ENCODE measurements around the gene MKNK1.

MKNK1 gene

DNA sequence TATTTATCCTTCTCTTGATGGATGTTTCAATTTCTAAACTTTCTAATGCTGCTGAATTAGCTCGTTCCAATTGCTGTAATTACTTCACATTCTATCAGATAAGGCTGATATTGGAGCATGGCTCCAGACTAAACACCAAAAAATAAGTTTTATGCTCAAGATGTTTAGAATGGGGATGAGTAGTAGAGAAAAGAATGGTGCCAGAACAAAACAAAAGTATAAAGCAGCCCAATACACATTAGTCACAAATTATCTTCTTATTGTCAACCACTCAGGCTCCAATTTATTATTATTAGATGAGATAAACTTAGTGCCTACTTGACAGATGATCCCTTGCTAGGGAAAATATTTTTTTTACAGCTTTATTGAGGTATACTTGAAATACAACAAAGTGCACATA, 42.3 kb upstream of the MKNK1 start:
- peaks cover 45% of the 10 kb centered on the region for H3K36me3 ChIP-seq (ENCODE audit: insufficient read depth, low read length)
- peaks cover 7% of the 10 kb centered on the region for H3K9me3 ChIP-seq (ENCODE audit: low read depth, low read length)
- DNase-seq (ENCODE audit: low read depth, low spot score): no peak
- H3K27ac ChIP-seq: no peak overlapping the region
- no peak overlapping the region for H3K9ac ChIP-seq (ENCODE audit: insufficient read length)
- TF ChIP-seq EZH2 (IDR thresholded peaks at IDR 0.05) (no peak), FOXP2 (optimal IDR thresholded peaks at IDR 0.05; ENCODE audit: control extremely low read depth, extremely low read length, insufficient read depth) (no peak)
- H3K4me3 ChIP-seq: no peak overlapping the region

DNA sequence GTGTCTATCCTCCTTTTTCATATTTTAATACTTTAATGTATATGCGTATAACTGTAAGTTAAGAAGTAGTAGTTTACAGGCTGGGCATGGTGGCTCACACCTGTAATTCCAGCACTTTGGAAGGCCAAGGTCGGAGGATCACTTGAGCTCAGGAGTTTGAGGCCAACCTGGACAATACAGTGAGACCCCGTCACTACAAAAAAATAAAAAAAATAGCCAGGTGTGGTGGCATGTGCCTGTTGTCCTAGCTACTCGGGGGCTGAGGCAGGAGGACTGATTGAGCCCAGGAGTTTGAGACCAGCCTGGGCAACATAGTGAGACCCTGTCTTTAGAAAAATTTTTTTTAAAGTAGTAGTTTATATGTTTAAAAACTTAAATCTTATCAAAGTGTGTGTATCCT, 41.7 kb upstream of the MKNK1 start:
- H3K9me3 ChIP-seq (ENCODE audit: low read depth, low read length): peaks cover 7% of the 10 kb centered on the region
- no peak for DNase-seq (ENCODE audit: low read depth, low spot score)

DNA sequence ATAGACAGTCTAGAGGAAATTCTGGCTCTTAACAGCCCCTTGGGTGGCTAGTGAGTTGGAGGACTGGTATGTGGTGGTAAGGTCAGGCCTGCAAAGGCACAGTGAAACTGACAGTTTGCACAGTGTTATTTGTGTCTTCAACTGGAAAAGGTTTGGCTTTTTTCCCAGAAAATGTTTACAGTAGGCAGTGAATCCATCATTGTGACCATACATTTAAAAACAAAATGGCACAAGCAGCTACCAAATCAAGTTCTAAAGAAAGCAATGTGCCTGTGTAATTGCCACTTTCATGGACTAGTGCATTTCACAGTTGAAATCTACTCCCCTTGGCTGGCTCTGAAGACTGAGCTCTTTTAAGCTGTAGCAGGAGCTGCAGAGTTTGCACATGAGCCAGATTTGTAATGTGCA, 39.3 kb upstream of the MKNK1 start:
- Histone ChIP-seq H3K27ac (peak overlapping the region; percentile 20; the same call in 1 of the 2 replicates), H3K9me3 (ENCODE audit: low read depth, low read length) (no peaks in the 10 kb centered on the region), H3K9ac (ENCODE audit: insufficient read length) (no peak overlapping the region), H3K36me3 (ENCODE audit: insufficient read depth, low read length) (peaks cover 21% of the 10 kb centered on the region), H3K4me3 (no peak overlapping the region)
- no peak for TF ChIP-seq POLR2AphosphoS5 (IDR thresholded peaks at IDR 0.05; ENCODE audit: borderline replicate concordance, low read depth, low read length)
- no peak for TF ChIP-seq EZH2 (IDR thresholded peaks at IDR 0.05)
- TF ChIP-seq FOXP2 (optimal IDR thresholded peaks at IDR 0.05; ENCODE audit: control extremely low read depth, extremely low read length, insufficient read depth): no peak
- DNase-seq (ENCODE audit: low read depth, low spot score): no peak

More for the DNA sequence above, 41.7 kb upstream of the MKNK1 start:
- Histone ChIP-seq H3K36me3 (ENCODE audit: insufficient read depth, low read length) (peaks cover 45% of the 10 kb centered on the region), H3K27ac (no peak overlapping the region), H3K4me3 (no peak overlapping the region), H3K9ac (ENCODE audit: insufficient read length) (no peak overlapping the region)
- no peak for TF ChIP-seq EZH2 (IDR thresholded peaks at IDR 0.05)
- no peak for TF ChIP-seq FOXP2 (optimal IDR thresholded peaks at IDR 0.05; ENCODE audit: control extremely low read depth, extremely low read length, insufficient read depth)
- no peak for TF ChIP-seq POLR2AphosphoS5 (IDR thresholded peaks at IDR 0.05; ENCODE audit: borderline replicate concordance, low read depth, low read length)

DNA sequence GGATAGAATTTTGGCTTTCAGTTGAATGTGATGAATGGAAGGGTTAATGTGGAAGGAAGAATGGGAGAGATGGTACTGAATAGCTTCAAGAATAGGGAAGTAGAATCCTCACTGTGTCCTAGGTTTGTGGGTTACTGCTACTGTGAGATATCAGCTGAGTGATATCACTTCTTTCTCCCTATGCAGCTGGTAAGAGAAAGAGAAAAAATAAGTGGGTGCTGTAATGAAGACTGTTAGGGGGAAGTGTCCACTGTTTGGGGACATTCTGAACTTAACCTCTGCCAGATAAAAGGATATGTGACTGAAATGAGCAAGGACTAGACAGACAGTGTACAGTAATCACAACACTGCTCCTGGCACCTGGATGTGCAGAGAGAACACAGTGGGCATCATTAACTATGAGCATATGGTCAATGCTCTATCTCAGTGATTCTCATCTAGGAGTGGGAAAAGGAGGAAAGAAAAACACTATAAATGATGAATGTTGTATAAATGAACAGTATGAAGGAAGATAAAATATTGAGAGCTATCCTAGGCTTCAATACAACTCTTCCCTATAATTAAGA, 38.1 kb upstream of the MKNK1 start:
- peaks cover 11% of the 10 kb centered on the region for H3K36me3 ChIP-seq (ENCODE audit: insufficient read depth, low read length)
- DNase-seq (ENCODE audit: low read depth, low spot score): no peak
- no peaks in the 10 kb centered on the region for H3K9me3 ChIP-seq (ENCODE audit: low read depth, low read length)
- no peak overlapping the region for H3K9ac ChIP-seq (ENCODE audit: insufficient read length)
- H3K27ac ChIP-seq: no peak overlapping the region
- H3K4me3 ChIP-seq: no peak overlapping the region
- no peak for TF ChIP-seq FOXP2 (optimal IDR thresholded peaks at IDR 0.05; ENCODE audit: control extremely low read depth, extremely low read length, insufficient read depth)
- TF ChIP-seq EZH2 (IDR thresholded peaks at IDR 0.05): no peak
- TF ChIP-seq POLR2AphosphoS5 (IDR thresholded peaks at IDR 0.05; ENCODE audit: borderline replicate concordance, low read depth, low read length): no peak

DNA sequence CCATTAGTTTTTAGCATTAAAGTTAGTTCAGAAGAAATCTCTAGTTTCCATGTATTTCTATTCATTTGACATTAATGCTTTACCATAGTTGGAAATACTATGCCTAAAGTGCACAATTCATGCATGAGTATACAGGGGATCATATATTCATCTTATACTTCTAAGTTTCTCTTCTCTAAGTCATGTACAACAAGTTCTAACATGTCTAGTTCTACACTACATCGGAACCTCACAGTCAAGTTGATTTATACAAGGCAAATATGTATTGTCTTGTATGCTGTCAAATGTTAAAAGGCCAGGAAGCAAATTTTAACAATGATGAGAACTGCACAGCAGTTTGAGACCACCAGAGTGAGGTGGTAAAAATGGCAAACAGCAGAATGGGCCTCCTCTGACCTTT, 35.5 kb upstream of the MKNK1 start:
- Histone ChIP-seq H3K36me3 (ENCODE audit: insufficient read depth, low read length) (peaks cover 16% of the 10 kb centered on the region; the same call in 1 of the 2 replicates), H3K4me3 (no peak overlapping the region), H3K9me3 (ENCODE audit: low read depth, low read length) (no peaks in the 10 kb centered on the region), H3K27ac (no peak overlapping the region), H3K9ac (ENCODE audit: insufficient read length) (no peak overlapping the region)
- no peak for DNase-seq (ENCODE audit: low read depth, low spot score)
- TF ChIP-seq FOXP2 (optimal IDR thresholded peaks at IDR 0.05; ENCODE audit: control extremely low read depth, extremely low read length, insufficient read depth): no peak
- no peak for TF ChIP-seq POLR2AphosphoS5 (IDR thresholded peaks at IDR 0.05; ENCODE audit: borderline replicate concordance, low read depth, low read length)
- TF ChIP-seq EZH2 (IDR thresholded peaks at IDR 0.05): no peak

DNA sequence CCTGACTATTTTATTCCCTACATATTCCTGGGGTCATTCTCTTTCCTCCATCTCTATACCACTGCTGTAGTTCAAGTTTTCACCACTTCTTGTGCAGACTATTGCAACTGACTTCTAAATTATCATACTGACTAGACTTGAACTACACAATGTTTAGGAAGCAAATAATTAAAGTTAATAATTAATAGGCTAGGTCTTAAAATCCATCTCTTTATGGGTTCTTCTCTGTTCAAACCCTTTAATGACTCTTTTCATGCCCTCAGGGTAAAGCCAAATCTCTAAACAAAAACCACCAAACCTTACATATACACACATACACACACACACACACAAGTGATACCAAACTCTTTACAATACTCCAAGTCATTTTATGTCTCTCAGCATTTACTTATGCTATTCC, 34.9 kb upstream of the MKNK1 start:
- peaks cover 16% of the 10 kb centered on the region; the same call in 1 of the 2 replicates for H3K36me3 ChIP-seq (ENCODE audit: insufficient read depth, low read length)
- H3K9me3 ChIP-seq (ENCODE audit: low read depth, low read length): no peaks in the 10 kb centered on the region
- DNase-seq (ENCODE audit: low read depth, low spot score): no peak
- no peak overlapping the region for H3K4me3 ChIP-seq
- no peak overlapping the region for H3K9ac ChIP-seq (ENCODE audit: insufficient read length)
- TF ChIP-seq EZH2 (IDR thresholded peaks at IDR 0.05) (no peak), POLR2AphosphoS5 (IDR thresholded peaks at IDR 0.05; ENCODE audit: borderline replicate concordance, low read depth, low read length) (no peak), FOXP2 (optimal IDR thresholded peaks at IDR 0.05; ENCODE audit: control extremely low read depth, extremely low read length, insufficient read depth) (no peak)
- no peak overlapping the region for H3K27ac ChIP-seq

DNA sequence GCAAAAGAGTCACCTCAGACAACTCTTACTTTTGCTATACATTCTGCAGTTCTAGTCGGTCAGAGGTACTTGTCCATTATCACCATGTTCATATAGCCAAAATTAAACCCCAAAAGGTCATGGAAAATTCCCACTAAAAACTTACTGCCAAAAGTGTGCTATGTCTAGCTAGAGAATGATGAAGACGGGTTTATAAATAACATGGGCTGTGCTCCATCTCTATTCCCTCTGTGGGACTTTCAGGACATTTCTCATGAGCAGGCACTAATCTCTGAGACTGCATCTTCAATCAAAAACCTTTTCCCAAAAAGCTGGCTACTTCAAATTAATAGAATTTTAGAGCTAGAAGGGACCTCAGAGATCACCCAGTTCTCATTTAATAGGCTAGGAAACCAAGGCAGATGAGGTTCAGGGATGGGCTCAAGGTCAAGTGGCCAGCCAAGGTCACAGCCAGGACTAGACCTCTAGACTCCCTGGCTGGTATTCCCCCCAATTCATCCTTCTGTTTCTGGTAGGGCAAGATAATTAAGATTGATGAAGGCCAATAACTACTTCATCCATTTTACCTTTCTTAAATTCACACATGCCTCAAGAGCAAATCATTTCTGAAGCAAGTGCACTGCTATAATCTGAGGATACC, 33.5 kb upstream of the MKNK1 start:
- Histone ChIP-seq H3K27ac (no peak overlapping the region), H3K9ac (ENCODE audit: insufficient read length) (no peak overlapping the region), H3K4me3 (no peak overlapping the region), H3K9me3 (ENCODE audit: low read depth, low read length) (no peaks in the 10 kb centered on the region), H3K36me3 (ENCODE audit: insufficient read depth, low read length) (peaks cover 12% of the 10 kb centered on the region)
- no peak for DNase-seq (ENCODE audit: low read depth, low spot score)
- no peak for TF ChIP-seq EZH2 (IDR thresholded peaks at IDR 0.05)
- TF ChIP-seq FOXP2 (optimal IDR thresholded peaks at IDR 0.05; ENCODE audit: control extremely low read depth, extremely low read length, insufficient read depth): no peak
- no peak for TF ChIP-seq POLR2AphosphoS5 (IDR thresholded peaks at IDR 0.05; ENCODE audit: borderline replicate concordance, low read depth, low read length)

DNA sequence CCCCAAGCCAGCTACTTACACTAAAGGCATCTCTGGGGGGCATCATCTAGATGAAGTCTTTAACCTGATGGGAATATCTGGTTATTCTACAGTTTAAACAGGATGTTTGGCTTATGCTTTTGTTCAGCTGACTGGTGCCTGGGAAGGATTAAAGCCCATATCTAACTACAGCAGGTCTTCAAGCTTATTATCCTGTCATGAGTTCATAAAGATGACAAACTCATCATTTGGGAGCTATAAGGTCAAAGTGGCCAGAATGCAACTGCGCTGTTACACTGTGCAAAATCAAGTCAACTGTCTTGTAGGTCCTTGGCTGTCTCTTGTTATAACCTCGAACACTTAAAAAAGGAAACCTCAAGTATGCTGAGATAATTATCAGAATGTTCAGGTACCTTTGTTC, 31.1 kb upstream of the MKNK1 start:
- Histone ChIP-seq H3K9me3 (ENCODE audit: low read depth, low read length) (no peaks in the 10 kb centered on the region), H3K36me3 (ENCODE audit: insufficient read depth, low read length) (peaks cover 21% of the 10 kb centered on the region), H3K9ac (ENCODE audit: insufficient read length) (no peak overlapping the region), H3K27ac (no peak overlapping the region), H3K4me3 (no peak overlapping the region)
- no peak for DNase-seq (ENCODE audit: low read depth, low spot score)
- TF ChIP-seq FOXP2 (optimal IDR thresholded peaks at IDR 0.05; ENCODE audit: control extremely low read depth, extremely low read length, insufficient read depth) (no peak), EZH2 (IDR thresholded peaks at IDR 0.05) (no peak), POLR2AphosphoS5 (IDR thresholded peaks at IDR 0.05; ENCODE audit: borderline replicate concordance, low read depth, low read length) (no peak)
